SJCRH30 (cell line): Measurements from ENCODE around the gene A1CF. TPM values are rescaled to one million over a fixed set of nuclear protein-coding genes. Genes with fewer than 3 reads are reported as not detected.
"Not testable (repeated sequence)": the region's sequence is repeated elsewhere in the genome, so short reads cannot be mapped to it uniquely, and the experiment has no call there.

Experiments
- DNase-seq, 2 experiments: peaks; one replicate each; pipeline ENCODE4 v3.0.0-alpha.2; 2015 to 2020
- H3K27ac ChIP-seq: fragments of 250-450 bp; sonication (Bioruptor Pico); 2 replicates; pipeline ENCODE4 v1.5.1; 2020; ENCODE audit warnings: mild to moderate bottlenecking, moderate library complexity
- H3K27me3 ChIP-seq: fragments of 250-450 bp; sonication (Bioruptor Pico); 2 replicates; pipeline ENCODE4 v1.5.1; 2020; ENCODE audit warnings: mild to moderate bottlenecking, moderate library complexity
- H3K36me3 ChIP-seq: fragments of 250-450 bp; sonication (Bioruptor Pico); 2 replicates; pipeline ENCODE4 v1.5.1; 2020; ENCODE audit warnings: mild to moderate bottlenecking, moderate library complexity
- H3K4me1 ChIP-seq: fragments of 250-450 bp; sonication (Bioruptor Pico); 2 replicates; pipeline ENCODE4 v1.5.1; 2020; ENCODE audit warnings: mild to moderate bottlenecking, moderate library complexity
- H3K4me3 ChIP-seq: fragments of 250-450 bp; sonication (Bioruptor Pico); 2 replicates; pipeline ENCODE4 v1.5.1; 2020; ENCODE audit warnings: mild to moderate bottlenecking, moderate library complexity
- H3K9me3 ChIP-seq: fragments of 250-450 bp; sonication (Bioruptor Pico); replicated peaks from 2 replicates; pipeline ENCODE4 v1.5.1; 2020; ENCODE audit warnings: mild to moderate bottlenecking, moderate library complexity
- total RNA-seq: library from RNA; depleted of rRNA; stranded (reverse); fragments of >200 nt; shearing (Covaris generic); gene quantifications from 2 replicates; pipeline ENCODE4 v1.2.3, GENCODE V29; 2014

A1CF gene
- total RNA-seq, 1 experiment from 2014 or later = not detected

DNA sequence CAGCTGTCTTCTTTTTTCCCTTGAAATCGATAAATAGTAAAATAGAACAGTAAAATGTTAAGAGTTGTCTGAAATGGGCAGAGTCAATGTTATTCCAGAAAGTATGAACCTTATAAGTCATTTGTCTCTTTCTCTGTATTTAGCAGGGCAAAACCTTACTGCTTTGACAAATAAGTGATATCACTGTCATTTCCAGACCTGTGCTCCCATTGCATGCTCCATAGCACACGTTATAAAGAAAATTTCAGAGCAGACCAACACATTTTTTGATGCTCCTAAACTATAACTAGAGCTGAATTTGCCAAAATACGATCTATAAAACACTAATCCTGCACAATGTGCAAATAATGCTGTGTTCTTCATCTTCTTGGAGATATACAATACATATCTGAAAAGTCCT is 1.1 kb downstream of the A1CF start:
- Histone ChIP-seq H3K4me1 (no peaks in the 10 kb centered on the region), H3K27me3 (no peaks in the 10 kb centered on the region), H3K9me3 (no peaks in the 10 kb centered on the region), H3K36me3 (no peaks in the 10 kb centered on the region), H3K27ac (no peak overlapping the region), H3K4me3 (no peak overlapping the region)
- DNase-seq = no peak

DNA sequence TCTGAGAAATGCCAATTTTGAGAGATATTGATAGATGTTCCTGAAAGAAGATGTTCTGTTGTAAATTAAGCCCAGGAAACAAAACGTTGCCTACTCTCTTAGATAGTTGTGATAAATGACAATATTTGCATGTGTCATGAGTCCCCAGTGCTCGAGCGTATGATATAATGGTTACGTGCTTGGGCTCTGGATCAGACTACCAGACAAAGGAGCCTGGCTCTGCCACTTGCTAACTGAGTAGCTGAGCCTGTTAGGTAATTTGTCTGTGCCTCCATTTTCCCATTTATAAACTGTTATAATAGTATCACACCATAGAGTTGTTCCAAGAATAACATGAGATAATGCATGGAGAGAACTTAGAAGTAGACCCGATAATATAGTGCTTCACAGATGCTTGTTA is 1.8 kb downstream of the A1CF start:
- no peak for DNase-seq
- Histone ChIP-seq H3K9me3 (no peaks in the 10 kb centered on the region), H3K27me3 (no peaks in the 10 kb centered on the region), H3K4me1 (no peaks in the 10 kb centered on the region), H3K4me3 (no peak overlapping the region), H3K27ac (no peak overlapping the region), H3K36me3 (no peaks in the 10 kb centered on the region)

DNA sequence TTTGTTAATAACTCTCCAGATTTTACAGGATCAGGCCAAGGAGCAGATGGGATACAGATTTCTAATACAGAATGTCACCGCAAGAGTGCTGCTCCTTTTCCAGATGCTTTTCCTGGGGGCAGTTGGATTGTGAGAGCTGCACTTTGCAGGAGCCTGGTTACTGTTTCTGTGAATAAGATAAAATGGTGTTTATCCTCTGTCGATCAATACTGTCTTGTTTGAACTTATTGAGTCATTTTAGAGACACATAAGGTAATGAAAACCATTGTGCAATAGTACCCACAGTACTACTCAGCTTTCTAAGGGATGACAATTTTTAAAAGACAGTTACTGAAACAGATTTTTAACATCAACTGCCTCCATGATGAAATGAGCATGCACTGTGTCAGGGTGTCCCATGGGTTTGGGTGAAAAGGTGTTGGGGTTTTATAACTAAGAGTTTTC is 2.9 kb downstream of the A1CF start:
- no peaks in the 10 kb centered on the region for H3K36me3 ChIP-seq
- H3K4me3 ChIP-seq = no peak overlapping the region
- no peaks in the 10 kb centered on the region for H3K9me3 ChIP-seq
- no peaks in the 10 kb centered on the region for H3K27me3 ChIP-seq
- no peak for DNase-seq
- H3K4me1 ChIP-seq = no peaks in the 10 kb centered on the region
- H3K27ac ChIP-seq = no peak overlapping the region

DNA sequence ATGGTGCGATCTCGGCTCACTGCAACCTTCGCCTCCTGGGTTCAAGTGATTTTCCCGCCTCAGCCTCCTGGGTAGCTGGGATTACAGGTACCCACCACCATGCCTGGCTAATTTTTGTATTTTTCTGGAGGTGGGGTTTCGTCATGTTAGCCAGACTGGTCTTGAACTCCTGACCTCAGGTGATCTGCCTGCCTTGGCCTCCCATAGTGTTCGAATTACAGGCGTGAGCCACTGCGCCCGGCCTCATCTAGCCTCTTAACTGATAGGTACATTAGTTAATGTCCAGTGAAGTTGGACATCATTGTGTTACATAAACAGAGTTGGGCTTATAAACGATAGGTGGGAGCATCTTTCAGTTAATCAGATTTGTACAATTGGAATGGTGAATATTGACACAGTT is 4.4 kb downstream of the A1CF start:
- H3K36me3 ChIP-seq, H3K27me3 ChIP-seq, H3K9me3 ChIP-seq, H3K27ac ChIP-seq, H3K4me3 ChIP-seq, DNase-seq, H3K4me1 ChIP-seq: not testable (repeated sequence)

DNA sequence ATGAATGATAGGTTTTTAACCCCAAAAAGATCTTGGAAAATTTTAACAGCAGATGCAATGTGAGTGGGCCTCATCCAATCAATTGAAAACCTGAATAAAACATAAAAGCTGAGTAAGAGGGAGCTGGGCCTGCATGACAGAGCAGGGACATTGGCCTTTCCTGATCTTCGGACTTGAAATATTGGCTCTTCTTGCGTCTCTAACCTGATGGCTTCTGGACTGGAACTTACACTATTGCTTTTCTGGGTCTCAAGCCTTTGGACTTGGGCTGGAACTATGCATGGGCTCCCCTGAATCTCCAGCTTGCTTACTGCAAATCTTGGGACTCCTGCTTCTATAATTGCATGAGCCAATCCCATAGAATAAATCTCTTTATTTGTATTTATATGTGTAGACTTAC is 9.0 kb downstream of the A1CF start:
- no peaks in the 10 kb centered on the region for H3K4me1 ChIP-seq
- no peaks in the 10 kb centered on the region for H3K27me3 ChIP-seq
- H3K4me3 ChIP-seq = no peak overlapping the region
- H3K36me3 ChIP-seq = no peaks in the 10 kb centered on the region
- no peaks in the 10 kb centered on the region for H3K9me3 ChIP-seq
- DNase-seq = no peak
- no peak overlapping the region for H3K27ac ChIP-seq

DNA sequence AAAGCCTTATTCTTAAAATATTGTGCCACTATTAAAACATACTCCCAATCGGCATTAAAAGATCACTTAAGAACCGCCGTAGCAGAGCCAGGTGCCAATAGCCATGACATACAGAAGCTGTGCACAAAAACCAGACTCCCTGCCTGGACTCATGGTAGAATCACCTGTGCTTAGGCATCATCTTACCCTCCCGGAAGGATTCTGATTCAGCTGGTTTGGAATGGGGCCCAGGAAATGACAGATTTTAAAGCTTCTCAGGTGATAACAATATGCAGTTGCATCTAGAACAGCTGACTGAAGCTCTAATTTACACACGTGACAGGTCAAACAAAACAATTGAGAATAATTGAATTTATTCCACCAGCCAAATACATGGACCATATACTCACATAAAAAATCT is 10.7 kb downstream of the A1CF start:
- H3K4me1 ChIP-seq = no peaks in the 10 kb centered on the region
- H3K4me3 ChIP-seq = no peak overlapping the region
- no peaks in the 10 kb centered on the region for H3K9me3 ChIP-seq
- DNase-seq = peak in 1 of 2 experiments; percentile 5
- no peaks in the 10 kb centered on the region for H3K27me3 ChIP-seq
- H3K27ac ChIP-seq = no peak overlapping the region
- H3K36me3 ChIP-seq = no peaks in the 10 kb centered on the region

DNA sequence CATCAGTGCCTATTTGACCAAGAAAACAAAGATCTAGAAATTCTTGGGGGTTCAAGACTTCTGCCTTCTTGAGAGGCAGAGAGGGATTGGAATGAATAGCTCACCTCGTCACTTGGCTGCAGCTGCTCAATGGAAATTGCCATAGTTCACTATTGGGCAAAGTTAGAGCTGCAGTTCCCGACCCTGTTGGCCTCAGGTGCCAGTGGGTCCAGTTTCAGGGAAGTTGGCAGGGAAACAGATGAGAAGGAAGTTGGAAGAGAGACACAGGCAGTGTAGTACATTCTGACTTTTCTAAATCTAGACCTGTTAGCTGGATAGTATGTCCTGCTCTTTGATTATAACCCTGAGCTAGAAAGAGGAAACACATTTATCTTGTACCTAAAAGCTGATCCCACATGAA is 19.1 kb downstream of the A1CF start:
- no peaks in the 10 kb centered on the region for H3K36me3 ChIP-seq
- H3K27ac ChIP-seq = no peak overlapping the region
- H3K27me3 ChIP-seq = no peaks in the 10 kb centered on the region
- no peaks in the 10 kb centered on the region for H3K4me1 ChIP-seq
- DNase-seq = no peak
- H3K4me3 ChIP-seq = no peak overlapping the region
- no peaks in the 10 kb centered on the region for H3K9me3 ChIP-seq

DNA sequence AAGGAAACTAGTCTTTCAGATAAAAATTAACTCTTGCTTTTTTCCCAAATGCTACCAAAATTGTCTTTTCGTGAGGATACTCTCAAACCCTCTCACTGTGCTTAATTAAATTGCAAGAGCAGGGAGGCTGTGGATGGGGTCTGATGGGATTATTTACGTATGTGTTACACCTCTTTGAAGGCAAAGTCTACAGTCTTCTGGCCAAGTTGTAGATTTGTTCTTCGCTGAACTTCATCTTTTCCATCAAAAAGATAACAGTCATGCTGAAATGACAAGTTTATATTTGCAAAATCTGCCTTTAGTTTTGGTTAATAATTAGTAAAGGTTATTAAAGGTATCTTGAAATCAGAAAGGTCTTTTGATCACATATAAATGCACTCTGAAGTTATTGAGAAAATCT is 22.7 kb downstream of the A1CF start:
- no peak overlapping the region for H3K4me3 ChIP-seq
- no peaks in the 10 kb centered on the region for H3K4me1 ChIP-seq
- no peaks in the 10 kb centered on the region for H3K27me3 ChIP-seq
- H3K36me3 ChIP-seq = no peaks in the 10 kb centered on the region
- no peak overlapping the region for H3K27ac ChIP-seq
- DNase-seq = no peak
- no peaks in the 10 kb centered on the region for H3K9me3 ChIP-seq

DNA sequence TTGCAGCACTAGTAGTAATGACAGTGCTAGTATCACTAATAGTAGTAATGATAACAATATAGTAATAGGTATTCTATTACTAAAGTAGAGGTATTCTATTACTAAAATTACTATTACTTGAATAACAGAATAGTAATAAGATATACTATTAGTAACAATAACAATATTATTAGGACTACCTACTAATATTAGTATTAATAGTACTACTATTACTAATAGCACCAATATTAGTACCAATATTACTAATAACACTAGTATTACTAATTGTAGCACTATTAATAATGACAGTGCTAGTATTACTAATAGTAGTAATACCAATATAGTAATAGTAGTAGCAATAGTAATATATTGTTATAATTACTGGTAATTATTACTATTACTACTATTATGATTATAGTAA is 24.1 kb downstream of the A1CF start:
- no peaks in the 10 kb centered on the region for H3K4me1 ChIP-seq
- H3K27ac ChIP-seq = no peak overlapping the region
- no peak overlapping the region for H3K4me3 ChIP-seq
- H3K36me3 ChIP-seq = no peaks in the 10 kb centered on the region
- H3K27me3 ChIP-seq = no peaks in the 10 kb centered on the region
- DNase-seq = no peak
- no peaks in the 10 kb centered on the region for H3K9me3 ChIP-seq

DNA sequence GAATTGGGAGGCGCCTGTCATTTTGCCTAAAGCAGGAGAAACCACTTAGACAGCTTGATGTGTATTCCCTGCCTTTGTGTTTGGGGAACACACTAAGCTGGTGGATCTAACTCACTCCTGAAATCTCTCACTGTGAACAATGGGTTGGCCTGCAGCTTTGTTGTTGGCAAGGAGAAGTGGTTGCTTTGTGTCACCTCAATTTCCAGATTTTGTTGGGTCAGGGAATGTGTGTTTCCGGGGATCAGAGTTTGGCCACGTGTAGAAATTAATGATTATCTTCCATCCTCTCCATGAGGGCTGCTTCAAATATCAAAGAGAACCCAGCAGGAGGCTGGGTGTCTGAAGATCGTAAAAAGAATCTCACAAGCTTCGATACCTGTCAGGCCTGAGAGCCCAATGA is 27.8 kb downstream of the A1CF start:
- Histone ChIP-seq H3K4me3 (no peak overlapping the region), H3K4me1 (no peaks in the 10 kb centered on the region), H3K27ac (no peak overlapping the region), H3K36me3 (no peaks in the 10 kb centered on the region), H3K27me3 (no peaks in the 10 kb centered on the region), H3K9me3 (no peaks in the 10 kb centered on the region)
- DNase-seq = no peak

DNA sequence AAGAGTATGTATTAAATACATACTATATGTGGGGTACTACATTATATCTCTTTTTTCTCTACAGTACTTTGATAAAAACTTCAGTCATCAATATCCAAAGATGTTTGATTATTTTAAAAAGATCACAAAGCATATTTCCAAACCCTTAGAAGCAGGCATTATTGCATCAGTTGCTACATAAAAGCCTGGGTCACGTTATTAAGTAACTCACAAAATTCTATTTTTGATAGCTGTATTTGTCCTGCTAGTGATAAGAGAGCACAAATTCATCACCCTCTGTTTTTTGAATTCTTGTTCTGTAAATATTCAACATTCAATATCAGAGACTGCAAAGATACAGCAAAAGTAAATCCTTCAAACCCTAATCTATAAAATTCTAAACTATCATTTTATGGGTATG is 30.0 kb downstream of the A1CF start:
- Histone ChIP-seq H3K4me1 (no peaks in the 10 kb centered on the region), H3K36me3 (no peaks in the 10 kb centered on the region)

DNA sequence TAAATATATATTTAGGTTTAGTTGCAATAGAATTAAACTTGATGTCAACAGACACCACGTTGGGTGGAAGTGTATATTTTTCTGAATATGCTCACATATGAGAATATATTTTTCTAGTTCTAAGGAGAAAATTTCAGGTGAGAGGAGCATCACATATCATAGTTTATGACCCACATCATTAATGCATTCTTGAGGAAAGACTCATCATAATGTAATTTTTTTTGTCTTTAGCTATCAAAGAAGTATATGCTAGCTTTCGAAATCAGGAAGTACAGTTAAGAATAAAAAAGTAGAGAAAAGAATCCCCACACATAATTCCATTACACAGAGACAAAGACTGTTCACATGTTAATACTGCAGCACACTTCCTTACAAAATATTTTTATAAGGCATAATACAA is 30.4 kb downstream of the A1CF start:
- no peaks in the 10 kb centered on the region for H3K9me3 ChIP-seq
- H3K36me3 ChIP-seq = no peaks in the 10 kb centered on the region
- H3K27me3 ChIP-seq = no peaks in the 10 kb centered on the region
- DNase-seq = no peak
- H3K4me1 ChIP-seq = no peaks in the 10 kb centered on the region
- H3K27ac ChIP-seq = no peak overlapping the region
- no peak overlapping the region for H3K4me3 ChIP-seq

More for the DNA sequence above, 30.0 kb downstream of the A1CF start:
- Histone ChIP-seq H3K27me3 (no peaks in the 10 kb centered on the region), H3K9me3 (no peaks in the 10 kb centered on the region), H3K4me3 (no peak overlapping the region), H3K27ac (no peak overlapping the region)
- DNase-seq = no peak

DNA sequence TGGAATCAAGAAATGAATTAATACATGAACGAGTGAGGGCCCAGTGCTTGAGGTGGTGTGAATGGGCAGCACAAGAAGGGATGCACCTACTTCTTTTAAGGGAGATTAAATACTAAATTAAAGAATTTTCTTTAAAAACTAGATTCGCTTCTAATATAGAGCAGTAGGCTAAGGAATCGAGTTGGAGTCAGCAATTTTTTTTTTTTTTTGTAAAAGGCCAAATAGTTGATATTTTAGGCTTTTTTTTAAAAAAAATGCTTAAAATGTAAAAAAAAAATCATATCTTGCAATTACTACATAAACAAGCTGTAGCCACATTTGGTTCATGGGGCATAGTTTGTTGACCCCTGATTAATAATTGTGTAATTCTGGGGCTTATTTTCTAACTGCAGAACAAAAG is 31.9 kb downstream of the A1CF start:
- H3K4me1 ChIP-seq = no peaks in the 10 kb centered on the region
- no peaks in the 10 kb centered on the region for H3K36me3 ChIP-seq
- H3K9me3 ChIP-seq = no peaks in the 10 kb centered on the region
- no peaks in the 10 kb centered on the region for H3K27me3 ChIP-seq
- no peak for DNase-seq
- H3K27ac ChIP-seq = no peak overlapping the region
- no peak overlapping the region for H3K4me3 ChIP-seq

DNA sequence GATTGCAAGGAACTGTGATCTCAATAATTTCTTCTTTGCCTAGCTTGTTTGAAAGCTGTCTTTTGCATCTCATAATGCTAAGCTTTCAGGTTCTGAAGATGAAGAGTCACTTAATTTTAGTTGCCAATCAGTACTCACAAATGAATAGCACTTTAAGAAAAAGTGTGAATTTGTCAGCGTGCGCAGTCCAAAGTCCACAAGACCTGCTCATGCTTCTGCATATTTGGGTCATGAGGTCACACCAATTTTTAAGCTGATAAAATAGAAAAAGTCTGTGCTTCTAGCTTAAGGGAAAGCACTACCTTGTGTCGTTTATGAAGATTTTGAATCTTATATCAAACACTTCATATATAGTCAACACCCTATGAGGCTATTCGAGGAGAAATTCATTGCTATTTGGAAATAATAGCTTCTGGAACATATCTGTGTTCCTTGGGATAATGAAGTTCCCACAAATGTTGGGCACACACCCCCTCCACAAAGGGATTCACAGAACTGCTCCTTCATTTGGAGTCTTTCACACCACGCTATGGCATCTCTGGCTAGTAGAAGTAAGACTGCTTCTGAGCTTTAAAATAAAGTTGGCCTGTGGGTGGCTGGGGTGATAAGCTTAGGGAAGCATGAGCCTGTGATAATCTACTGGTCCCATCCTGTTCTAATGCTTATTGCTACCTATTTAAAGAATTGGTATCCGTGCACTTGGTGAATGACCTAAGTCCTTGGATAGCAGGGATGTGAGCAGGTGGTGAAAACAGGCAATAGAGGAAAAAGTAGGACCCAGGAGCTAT is 33.3 kb downstream of the A1CF start:
- H3K4me1 ChIP-seq = no peaks in the 10 kb centered on the region
- no peaks in the 10 kb centered on the region for H3K36me3 ChIP-seq
- no peak for DNase-seq
- H3K4me3 ChIP-seq = no peak overlapping the region
- H3K9me3 ChIP-seq = no peaks in the 10 kb centered on the region
- H3K27ac ChIP-seq = no peak overlapping the region
- H3K27me3 ChIP-seq = no peaks in the 10 kb centered on the region

DNA sequence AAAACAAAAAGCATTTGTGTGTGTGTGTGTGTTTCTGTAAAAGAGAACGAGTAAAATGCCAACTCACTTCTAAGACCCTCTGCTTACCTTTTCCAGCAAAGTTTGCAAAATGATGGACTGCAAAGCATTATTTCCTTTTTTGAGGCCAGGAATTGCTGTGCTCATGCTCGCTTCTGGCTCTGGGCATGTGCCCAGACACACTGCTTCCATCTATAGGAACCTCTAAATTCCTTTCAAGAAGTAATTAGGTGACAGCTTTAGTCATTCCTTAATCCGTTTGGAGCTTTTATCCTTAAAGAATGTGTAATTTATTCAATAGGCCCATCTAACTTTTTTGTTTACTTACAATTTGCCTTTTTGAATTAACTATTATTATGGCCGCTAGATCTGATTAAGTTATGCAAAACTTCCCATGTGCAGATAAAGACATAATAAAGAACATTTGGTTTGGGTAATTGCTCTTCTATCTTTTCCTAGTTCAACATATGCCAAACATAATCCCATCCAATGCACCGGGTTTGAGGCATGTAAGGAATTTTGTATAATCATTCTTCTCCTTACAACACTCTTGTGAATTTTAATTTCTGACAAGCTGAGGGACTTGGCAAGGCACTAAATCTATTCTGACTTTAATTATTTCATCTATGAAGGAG is 34.7 kb downstream of the A1CF start:
- no peak overlapping the region for H3K4me3 ChIP-seq
- H3K36me3 ChIP-seq = no peaks in the 10 kb centered on the region
- H3K9me3 ChIP-seq = no peaks in the 10 kb centered on the region
- DNase-seq = no peak
- H3K27ac ChIP-seq = no peak overlapping the region
- H3K4me1 ChIP-seq = no peaks in the 10 kb centered on the region
- H3K27me3 ChIP-seq = no peaks in the 10 kb centered on the region

DNA sequence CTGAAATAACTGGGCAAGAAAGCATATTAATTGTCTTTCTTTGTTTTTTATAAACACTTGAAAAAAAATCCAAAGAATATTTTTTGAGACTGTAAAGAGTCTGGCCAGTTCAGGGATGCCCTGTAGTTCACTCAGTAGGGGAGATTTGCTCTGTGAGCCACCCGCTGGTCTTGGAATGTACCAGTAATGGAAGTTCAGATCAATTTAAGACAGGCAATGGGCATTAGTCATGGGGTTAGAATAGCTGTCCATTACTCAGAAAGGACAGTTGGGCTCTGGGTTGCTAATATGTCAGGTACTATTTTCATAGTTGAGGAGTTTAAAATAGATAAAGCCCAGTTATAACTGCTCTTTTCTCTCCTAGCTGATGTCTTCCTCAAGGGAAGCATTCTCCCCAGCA is 38.7 kb downstream of the A1CF start:
- peaks cover 3% of the 10 kb centered on the region; the same call in 1 of the 2 replicates for H3K27me3 ChIP-seq
- H3K4me1 ChIP-seq = no peaks in the 10 kb centered on the region
- H3K4me3 ChIP-seq = no peak overlapping the region
- H3K9me3 ChIP-seq = no peaks in the 10 kb centered on the region
- DNase-seq = no peak
- no peaks in the 10 kb centered on the region for H3K36me3 ChIP-seq
- no peak overlapping the region for H3K27ac ChIP-seq
